H9 (cell line): ENCODE measurements around the gene PLAC9. TPM values are rescaled to one million over a fixed set of nuclear protein-coding genes. Genes with fewer than 3 reads are reported as not detected.

ENCODE experiments used
- DNase-seq: peaks from one replicate; pipeline ENCODE4 v3.0.0-alpha.2; 2017
- H2AFZ ChIP-seq: one replicate; pipeline ENCODE4 v1.6.1; 2013; ENCODE audit warnings: mild to moderate bottlenecking, low read length, control low read depth, moderate library complexity
- H2AK5ac ChIP-seq: 2 replicates; pipeline ENCODE4 v1.6.1; 2013; ENCODE audit warnings: low read length, control low read depth, mixed read lengths; ENCODE audit not compliant: insufficient read length
- H2BK120ac ChIP-seq: one replicate; pipeline ENCODE4 v1.6.1; 2013; ENCODE audit warnings: low read depth, mild to moderate bottlenecking, low read length, control low read depth, inconsistent platforms; ENCODE audit not compliant: poor library complexity, severe bottlenecking
- H2BK12ac ChIP-seq: 2 replicates; pipeline ENCODE4 v1.6.1; 2013; ENCODE audit warnings: low read length, control low read depth, mixed read lengths, low read depth; ENCODE audit not compliant: insufficient read length
- H2BK15ac ChIP-seq: 2 replicates; pipeline ENCODE4 v1.6.1; 2013; ENCODE audit warnings: low read depth, low read length, control low read depth
- H2BK20ac ChIP-seq: one replicate; pipeline ENCODE4 v1.6.1; 2013; ENCODE audit warnings: low read depth, mild to moderate bottlenecking, low read length, control low read depth, inconsistent platforms; ENCODE audit not compliant: poor library complexity, severe bottlenecking
- H2BK5ac ChIP-seq: 2 replicates; pipeline ENCODE4 v1.6.1; 2013; ENCODE audit warnings: low read length, control low read depth, mixed read lengths; ENCODE audit not compliant: insufficient read length
- H3K14ac ChIP-seq: 2 replicates; pipeline ENCODE4 v1.6.1; 2013; ENCODE audit warnings: low read length, control low read depth; ENCODE audit not compliant: insufficient read depth
- H3K18ac ChIP-seq: 2 replicates; pipeline ENCODE4 v1.6.1; 2013; ENCODE audit warnings: low read depth, mild to moderate bottlenecking, mixed read lengths, low read length, control low read depth; ENCODE audit not compliant: insufficient read length
- H3K23ac ChIP-seq: 2 replicates; pipeline ENCODE4 v1.6.1; 2013; ENCODE audit warnings: low read length, control low read depth, mixed read lengths, low read depth; ENCODE audit not compliant: insufficient read length
- H3K23me2 ChIP-seq: 2 replicates; pipeline ENCODE4 v1.6.1; 2013; ENCODE audit warnings: low read depth, mild to moderate bottlenecking, mixed read lengths, low read length, control low read depth; ENCODE audit not compliant: insufficient read length, poor library complexity, severe bottlenecking
- H3K27ac ChIP-seq: 2 replicates; pipeline ENCODE4 v1.5.1; 2013; ENCODE audit warnings: low read length, control low read depth, mixed read lengths, low read depth; ENCODE audit not compliant: insufficient read length
- H3K27me3 ChIP-seq: 2 replicates; pipeline ENCODE4 v1.6.1; 2013; ENCODE audit warnings: low read length, control low read depth, inconsistent platforms; ENCODE audit not compliant: insufficient read depth
- H3K4ac ChIP-seq: 2 replicates; pipeline ENCODE4 v1.6.1; 2013; ENCODE audit warnings: low read depth, mild to moderate bottlenecking, control low read depth, inconsistent platforms, low read length, moderate library complexity
- H3K4me1 ChIP-seq: 2 replicates; pipeline ENCODE4 v1.6.1; 2013; ENCODE audit warnings: low read length, control low read depth, inconsistent platforms; ENCODE audit not compliant: insufficient read depth
- H3K4me2 ChIP-seq: 2 replicates; pipeline ENCODE4 v1.6.1; 2013; ENCODE audit warnings: low read length, control low read depth, mixed read lengths; ENCODE audit not compliant: insufficient read length, insufficient read depth
- H3K56ac ChIP-seq: 2 replicates; pipeline ENCODE4 v1.6.1; 2013; ENCODE audit warnings: low read depth, mild to moderate bottlenecking, mixed read lengths, low read length, control low read depth; ENCODE audit not compliant: insufficient read length
- H3K79me1 ChIP-seq: 2 replicates; pipeline ENCODE4 v1.6.1; 2013; ENCODE audit warnings: low read depth, mild to moderate bottlenecking, moderate library complexity, low read length, control low read depth, inconsistent platforms; ENCODE audit not compliant: insufficient read depth, poor library complexity, severe bottlenecking
- H3K79me2 ChIP-seq: 2 replicates; pipeline ENCODE4 v1.6.1; 2013; ENCODE audit warnings: low read length, control low read depth, inconsistent platforms; ENCODE audit not compliant: insufficient read depth
- H3K9ac ChIP-seq: 2 replicates; pipeline ENCODE4 v1.6.1; 2013; ENCODE audit warnings: low read length, control low read depth, mixed read lengths; ENCODE audit not compliant: insufficient read length; ENCODE audit errors: extremely low read depth
- H3K9me3 ChIP-seq: one replicate; pipeline ENCODE4 v1.6.1; 2013; ENCODE audit warnings: low read depth, low read length, inconsistent platforms; ENCODE audit not compliant: control insufficient read depth
- H3T11ph ChIP-seq: one replicate; pipeline ENCODE4 v1.6.1; 2013; ENCODE audit warnings: mild to moderate bottlenecking, low read length, control low read depth, inconsistent platforms
- H4K20me1 ChIP-seq: one replicate; pipeline ENCODE4 v1.6.1; 2013; ENCODE audit not compliant: control insufficient read depth, insufficient read length, insufficient read depth
- H4K5ac ChIP-seq: 2 replicates; pipeline ENCODE4 v1.6.1; 2013; ENCODE audit warnings: low read depth, mild to moderate bottlenecking, mixed read lengths, low read length, control low read depth; ENCODE audit not compliant: insufficient read length
- H4K8ac ChIP-seq: replicated peaks from 2 replicates; pipeline ENCODE4 v1.6.1; 2013; ENCODE audit warnings: low read length, control low read depth, mixed read lengths, low read depth; ENCODE audit not compliant: insufficient read length
- H4K91ac ChIP-seq: 2 replicates; pipeline ENCODE4 v1.6.1; 2013; ENCODE audit warnings: low read depth, mild to moderate bottlenecking, moderate library complexity, mixed read lengths, low read length, control low read depth; ENCODE audit not compliant: insufficient read length
- H3K27ac Mint-ChIP-seq, 3 experiments: 2 replicates in 2 of 3; 3 replicates in 1 of 3; pipeline ENCODE4 v1.8.0; 2020 to 2021; ENCODE audit warnings: mixed read lengths in 3 of 3, mild to moderate bottlenecking in 1 of 3, moderate library complexity in 1 of 3
- H3K27me3 Mint-ChIP-seq: 2 replicates; pipeline ENCODE4 v1.8.0; 2021; ENCODE audit warnings: low read depth, mild to moderate bottlenecking, moderate library complexity, mixed read lengths
- H3K36me3 Mint-ChIP-seq, 3 experiments: 2 replicates in 2 of 3; 3 replicates in 1 of 3; pipeline ENCODE4 v1.8.0; 2020 to 2021; ENCODE audit warnings: low read depth in 3 of 3, mixed read lengths in 3 of 3; ENCODE audit not compliant: insufficient read depth in 1 of 3
- H3K4me1 Mint-ChIP-seq, 2 experiments: 2 replicates each; pipeline ENCODE4 v1.8.0; 2020; ENCODE audit warnings: mixed read lengths in 2 of 2
- H3K4me3 Mint-ChIP-seq, 2 experiments: 2 replicates in 1 of 2; 3 replicates in 1 of 2; pipeline ENCODE4 v1.8.0; 2020 to 2021; ENCODE audit warnings: mild to moderate bottlenecking in 2 of 2, mixed read lengths in 2 of 2, moderate library complexity in 1 of 2
- H3K9me3 Mint-ChIP-seq, 2 experiments: 2 replicates in 1 of 2; 3 replicates in 1 of 2; pipeline ENCODE4 v1.8.0; 2020; ENCODE audit warnings: mild to moderate bottlenecking in 2 of 2, mixed read lengths in 2 of 2, moderate library complexity in 1 of 2
- whole genome bisulfite sequencing: extraction: QIAGEN DNeasy Blood & Tissue Kit; methylation state at CpG from one replicate; pipeline ENCODE4 v1.1.7; 2013; ENCODE audit warnings: missing lambda C conversion rate, low lambda C conversion rate, mixed read lengths; ENCODE audit not compliant: insufficient read length; ENCODE audit errors: extremely low coverage; 5-methylcytosine and 5-hydroxymethylcytosine counted together
- total RNA-seq: library from RNA; stranded (reverse); gene quantifications from 2 replicates; pipeline ENCODE4 v1.2.1, GENCODE V29; 2021
- TF ChIP-seq, protein P1 (sequence below): fragments of 200-600 bp; sonication (generic); conservative IDR thresholded peaks from 3 replicates; pipeline ENCODE4 v1.8.0; 2021; ENCODE audit warnings: antibody characterized with exemption, mild to moderate bottlenecking

Gene PLAC9
- total RNA-seq, 1 experiment from 2014 or later = 4.3 TPM

DNA sequence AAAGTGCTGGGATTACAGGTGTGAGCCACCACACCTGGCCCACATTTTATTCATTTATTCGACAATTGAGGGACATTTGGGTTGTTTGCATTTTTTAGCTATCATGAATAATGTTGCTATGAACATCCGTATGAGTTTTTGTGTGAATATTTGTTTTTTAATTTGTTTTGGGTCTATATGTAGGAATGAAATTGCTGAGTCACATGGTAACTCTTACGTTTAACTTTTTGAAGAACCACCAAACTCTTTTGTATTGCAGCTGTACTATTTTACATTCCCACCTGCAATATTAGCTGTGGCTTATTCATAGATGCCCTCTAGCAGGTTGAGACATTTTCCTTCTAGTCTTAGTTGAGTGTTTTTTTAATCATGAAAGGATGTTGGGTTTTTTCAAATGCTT lies 14.4 kb downstream of the PLAC9 start:
- peaks cover 5% of the 10 kb centered on the region for H3K27me3 Mint-ChIP-seq
- Histone ChIP-seq H3K9ac (no peak overlapping the region), H3K79me1 (no peaks in the 10 kb centered on the region), H2BK120ac (no peak overlapping the region), H2BK20ac (no peak overlapping the region), H3K14ac (no peak overlapping the region), H3K18ac (no peak overlapping the region), H3K9me3 (no peaks in the 10 kb centered on the region), H4K8ac (no peak overlapping the region), H4K5ac (no peak overlapping the region), H3K4me1 (no peaks in the 10 kb centered on the region), H3T11ph (no peak overlapping the region), H3K23me2 (no peaks in the 10 kb centered on the region), H3K4ac (no peak overlapping the region), H2BK15ac (no peak overlapping the region), H3K79me2 (no peaks in the 10 kb centered on the region), H3K4me2 (no peak overlapping the region), H3K27ac (no peak overlapping the region), H3K23ac (no peak overlapping the region), H2BK5ac (no peak overlapping the region), H3K27me3 (no peaks in the 10 kb centered on the region), H4K20me1 (no peaks in the 10 kb centered on the region), H2AFZ (no peak overlapping the region), H3K56ac (no peak overlapping the region), H4K91ac (no peak overlapping the region), H2BK12ac (no peak overlapping the region), H2AK5ac (no peak overlapping the region)
- H3K36me3 Mint-ChIP-seq = peaks cover 5 to 13% (median 8%) of the 10 kb centered on the region in 3 experiments
- peaks cover 10 to 19% of the 10 kb centered on the region in 2 experiments for H3K4me1 Mint-ChIP-seq
- TF ChIP-seq, protein P1, sequence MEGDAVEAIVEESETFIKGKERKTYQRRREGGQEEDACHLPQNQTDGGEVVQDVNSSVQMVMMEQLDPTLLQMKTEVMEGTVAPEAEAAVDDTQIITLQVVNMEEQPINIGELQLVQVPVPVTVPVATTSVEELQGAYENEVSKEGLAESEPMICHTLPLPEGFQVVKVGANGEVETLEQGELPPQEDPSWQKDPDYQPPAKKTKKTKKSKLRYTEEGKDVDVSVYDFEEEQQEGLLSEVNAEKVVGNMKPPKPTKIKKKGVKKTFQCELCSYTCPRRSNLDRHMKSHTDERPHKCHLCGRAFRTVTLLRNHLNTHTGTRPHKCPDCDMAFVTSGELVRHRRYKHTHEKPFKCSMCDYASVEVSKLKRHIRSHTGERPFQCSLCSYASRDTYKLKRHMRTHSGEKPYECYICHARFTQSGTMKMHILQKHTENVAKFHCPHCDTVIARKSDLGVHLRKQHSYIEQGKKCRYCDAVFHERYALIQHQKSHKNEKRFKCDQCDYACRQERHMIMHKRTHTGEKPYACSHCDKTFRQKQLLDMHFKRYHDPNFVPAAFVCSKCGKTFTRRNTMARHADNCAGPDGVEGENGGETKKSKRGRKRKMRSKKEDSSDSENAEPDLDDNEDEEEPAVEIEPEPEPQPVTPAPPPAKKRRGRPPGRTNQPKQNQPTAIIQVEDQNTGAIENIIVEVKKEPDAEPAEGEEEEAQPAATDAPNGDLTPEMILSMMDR = no peak
- H3K9me3 Mint-ChIP-seq = peaks cover 4 to 9% of the 10 kb centered on the region in 2 experiments; a peak in 4 of 5 replicates
- 100% methylated on average over 1 of the region's 3 CpGs for WGBS
- H3K4me3 Mint-ChIP-seq = no peak overlapping the region
- no peak for DNase-seq
- H3K27ac Mint-ChIP-seq = no peak overlapping the region
